ENCODE measurements around the gene RNF166.

DNA sequence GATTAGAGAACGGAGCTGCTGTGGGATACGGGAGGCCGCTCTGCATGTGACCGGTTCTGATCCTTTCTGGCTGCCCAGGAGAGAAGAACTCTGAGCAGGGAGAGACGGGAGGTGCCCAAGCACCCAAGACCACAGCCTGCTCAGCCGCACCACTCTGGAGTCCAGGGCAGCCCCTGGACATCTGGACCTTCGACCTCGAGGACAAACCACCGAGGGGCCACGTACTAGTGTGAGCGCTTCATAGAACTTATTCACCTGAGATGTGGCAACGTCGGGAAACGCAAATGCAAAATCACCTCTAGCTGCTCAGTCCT, 5.9 kb downstream of the RNF166 start:
- TF ChIP-seq POLR2A (IDR thresholded peaks at IDR 0.05; ENCODE audit: low read depth, low read length) (no peak), JUN (IDR thresholded peaks at IDR 0.05; ENCODE audit: borderline replicate concordance, insufficient read depth, insufficient read length, low read depth) (no peak), FOS (IDR thresholded peaks at IDR 0.05; ENCODE audit: borderline replicate concordance, insufficient read depth, low read length) (no peak), POLR2AphosphoS5 (IDR thresholded peaks at IDR 0.05; ENCODE audit: insufficient read depth, low read depth, low read length) (no peak), EZH2 (IDR thresholded peaks at IDR 0.05; ENCODE audit: borderline replicate concordance, low read depth, low read length, severe bottlenecking) (no peak), MYC (IDR thresholded peaks at IDR 0.05; ENCODE audit: low read depth, low read length) (no peak)
- TF ChIP-seq, protein P1, sequence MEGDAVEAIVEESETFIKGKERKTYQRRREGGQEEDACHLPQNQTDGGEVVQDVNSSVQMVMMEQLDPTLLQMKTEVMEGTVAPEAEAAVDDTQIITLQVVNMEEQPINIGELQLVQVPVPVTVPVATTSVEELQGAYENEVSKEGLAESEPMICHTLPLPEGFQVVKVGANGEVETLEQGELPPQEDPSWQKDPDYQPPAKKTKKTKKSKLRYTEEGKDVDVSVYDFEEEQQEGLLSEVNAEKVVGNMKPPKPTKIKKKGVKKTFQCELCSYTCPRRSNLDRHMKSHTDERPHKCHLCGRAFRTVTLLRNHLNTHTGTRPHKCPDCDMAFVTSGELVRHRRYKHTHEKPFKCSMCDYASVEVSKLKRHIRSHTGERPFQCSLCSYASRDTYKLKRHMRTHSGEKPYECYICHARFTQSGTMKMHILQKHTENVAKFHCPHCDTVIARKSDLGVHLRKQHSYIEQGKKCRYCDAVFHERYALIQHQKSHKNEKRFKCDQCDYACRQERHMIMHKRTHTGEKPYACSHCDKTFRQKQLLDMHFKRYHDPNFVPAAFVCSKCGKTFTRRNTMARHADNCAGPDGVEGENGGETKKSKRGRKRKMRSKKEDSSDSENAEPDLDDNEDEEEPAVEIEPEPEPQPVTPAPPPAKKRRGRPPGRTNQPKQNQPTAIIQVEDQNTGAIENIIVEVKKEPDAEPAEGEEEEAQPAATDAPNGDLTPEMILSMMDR (IDR thresholded peaks at IDR 0.05; ENCODE audit: extremely low read depth in 1 of 2, insufficient read depth in 1 of 2, low read depth in 1 of 2, low read length in 2 of 2): no peak
- TF ChIP-seq, protein P2, sequence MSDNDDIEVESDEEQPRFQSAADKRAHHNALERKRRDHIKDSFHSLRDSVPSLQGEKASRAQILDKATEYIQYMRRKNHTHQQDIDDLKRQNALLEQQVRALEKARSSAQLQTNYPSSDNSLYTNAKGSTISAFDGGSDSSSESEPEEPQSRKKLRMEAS (IDR thresholded peaks at IDR 0.05; ENCODE audit: insufficient read depth, insufficient read length): no peak

Measured in endothelial cell of umbilical vein (primary cell).